H1 (cell line): Measurements from ENCODE around the gene PPP1R12A. TPM values are rescaled to one million over a fixed set of nuclear protein-coding genes. Genes with fewer than 3 reads are reported as not detected.

Source experiments
- CHD7 ChIP-seq: fragments of 300-600 bp; sonication (generic); IDR thresholded peaks from 2 replicates; pipeline ENCODE4 v1.7.1; 2012; ENCODE audit warnings: low read length, moderate library complexity, mild to moderate bottlenecking, inconsistent platforms; ENCODE audit not compliant: insufficient replicate concordance
- SP4 ChIP-seq: IDR thresholded peaks from 2 replicates; pipeline ENCODE4 v1.6.1; 2012; ENCODE audit warnings: low read length, inconsistent platforms
- polyA plus RNA-seq, 7 experiments: library from polyadenylated mRNA; depleted of rRNA in 3 of 7; stranded (reverse) in 5 of 7; unstranded in 2 of 7; fragments of >200 nt in 5 of 7; fragments of 200-250 nt in 2 of 7; gene quantifications; 1 replicate in 5 of 7; 2 replicates in 1 of 7; 4 replicates in 1 of 7; pipeline versions ENCODE4 v1.2.1 to v1.2.3, GENCODE V29; 2011 to 2013; ENCODE audit warnings: missing spikeins in 2 of 7, mixed read lengths in 2 of 7
- total RNA-seq: library from RNA; stranded (reverse); fragmentation: NEBNext Ultra II Directional; extraction: Animal tissue kit (Norgen Biotek cat#: 25700); gene quantifications from 2 replicates; pipeline ENCODE4 v1.2.1, GENCODE V29; 2021

Gene PPP1R12A
- total and polyA plus RNA-seq, 2 of the 8 experiments (the other 6 are each of a cell fraction or from before 2014, with no cell fraction given), result 14.7 to 81.5 TPM

DNA sequence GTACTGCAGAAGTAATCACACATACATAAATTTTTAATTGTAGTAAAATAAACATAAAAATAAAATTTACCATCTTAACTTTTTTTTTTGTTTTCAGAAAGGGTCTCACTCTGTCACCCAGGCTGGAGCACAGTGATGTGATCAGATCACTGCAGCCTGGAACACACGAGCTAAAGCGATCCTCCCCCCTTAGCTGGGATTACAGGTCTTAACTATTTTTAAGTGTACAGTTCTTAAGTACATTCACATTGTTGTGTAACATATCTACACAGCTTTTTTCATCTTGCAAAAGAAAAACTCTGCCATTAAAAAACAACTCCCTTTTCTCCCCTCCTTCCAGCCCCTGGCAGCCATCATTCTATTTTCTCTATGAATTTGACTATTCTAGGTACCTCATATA lies 92.3 kb downstream of the PPP1R12A start (continued):
- TF ChIP-seq SP4 (no peak), CHD7 (no peak)
